D721Med (cell line): ENCODE measurements around the gene MRPL21.

ENCODE experiments used
- DNase-seq: peaks from one replicate; pipeline ENCODE4 v3.0.0; 2011; ENCODE audit warnings: low spot score; ENCODE audit not compliant: insufficient read length
- FAIRE-seq: peaks from 2 replicates; lab custom pipeline; 2011; peaks lifted over from hg19 to GRCh38; lab: Jason Lieb, UNC
- TF ChIP-seq, protein P1 (sequence below): IDR thresholded peaks from 2 replicates; pipeline ENCODE4 v1.5.1; 2012; ENCODE audit warnings: mild to moderate bottlenecking, control low read depth; ENCODE audit not compliant: insufficient read depth; ENCODE audit errors: missing control alignments

The MRPL21 gene

DNA sequence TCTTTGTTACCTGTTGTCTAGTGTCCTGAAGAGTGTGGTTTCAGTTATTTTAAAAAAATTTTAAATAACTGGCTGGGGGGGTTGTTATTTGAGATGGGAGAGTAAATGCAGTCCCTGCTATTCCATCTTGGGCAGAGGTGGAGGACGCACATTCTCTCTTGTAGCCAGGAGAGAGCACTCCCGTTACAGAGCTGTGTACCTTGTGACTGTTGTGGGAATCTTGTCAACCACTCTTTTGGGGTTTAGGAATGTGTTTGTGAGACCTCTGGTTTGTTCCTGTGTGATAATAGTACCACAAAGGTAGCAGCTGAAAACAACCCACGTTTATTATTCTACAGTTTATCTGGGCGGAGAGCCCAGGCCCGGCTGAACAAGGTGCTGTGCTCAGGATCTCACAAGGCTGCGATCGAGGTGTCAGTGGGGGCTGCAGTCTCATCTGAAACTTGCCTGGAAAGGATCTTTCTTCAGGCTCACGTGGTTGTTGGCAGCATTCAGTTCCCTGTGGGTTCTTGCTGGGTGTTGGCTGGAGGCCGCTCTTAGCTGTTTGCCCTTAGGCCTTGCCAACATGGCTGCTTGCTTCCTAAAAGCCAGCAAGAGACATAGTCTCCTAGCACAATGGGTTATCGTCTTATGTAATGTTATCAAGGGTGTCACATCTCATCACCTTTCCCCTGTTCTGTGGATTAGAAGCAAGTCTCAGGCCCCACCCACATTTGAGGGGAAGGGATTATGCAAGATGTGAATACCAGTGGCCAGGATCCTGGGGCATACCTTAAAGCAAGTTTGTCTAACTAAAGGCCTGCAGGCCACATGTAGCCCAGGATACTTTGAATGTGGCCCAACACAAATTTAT, 20.7 kb upstream of the MRPL21 start:
- FAIRE-seq (no peak), DNase-seq (no peak)
- TF ChIP-seq, protein P1, sequence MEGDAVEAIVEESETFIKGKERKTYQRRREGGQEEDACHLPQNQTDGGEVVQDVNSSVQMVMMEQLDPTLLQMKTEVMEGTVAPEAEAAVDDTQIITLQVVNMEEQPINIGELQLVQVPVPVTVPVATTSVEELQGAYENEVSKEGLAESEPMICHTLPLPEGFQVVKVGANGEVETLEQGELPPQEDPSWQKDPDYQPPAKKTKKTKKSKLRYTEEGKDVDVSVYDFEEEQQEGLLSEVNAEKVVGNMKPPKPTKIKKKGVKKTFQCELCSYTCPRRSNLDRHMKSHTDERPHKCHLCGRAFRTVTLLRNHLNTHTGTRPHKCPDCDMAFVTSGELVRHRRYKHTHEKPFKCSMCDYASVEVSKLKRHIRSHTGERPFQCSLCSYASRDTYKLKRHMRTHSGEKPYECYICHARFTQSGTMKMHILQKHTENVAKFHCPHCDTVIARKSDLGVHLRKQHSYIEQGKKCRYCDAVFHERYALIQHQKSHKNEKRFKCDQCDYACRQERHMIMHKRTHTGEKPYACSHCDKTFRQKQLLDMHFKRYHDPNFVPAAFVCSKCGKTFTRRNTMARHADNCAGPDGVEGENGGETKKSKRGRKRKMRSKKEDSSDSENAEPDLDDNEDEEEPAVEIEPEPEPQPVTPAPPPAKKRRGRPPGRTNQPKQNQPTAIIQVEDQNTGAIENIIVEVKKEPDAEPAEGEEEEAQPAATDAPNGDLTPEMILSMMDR = no peak

DNA sequence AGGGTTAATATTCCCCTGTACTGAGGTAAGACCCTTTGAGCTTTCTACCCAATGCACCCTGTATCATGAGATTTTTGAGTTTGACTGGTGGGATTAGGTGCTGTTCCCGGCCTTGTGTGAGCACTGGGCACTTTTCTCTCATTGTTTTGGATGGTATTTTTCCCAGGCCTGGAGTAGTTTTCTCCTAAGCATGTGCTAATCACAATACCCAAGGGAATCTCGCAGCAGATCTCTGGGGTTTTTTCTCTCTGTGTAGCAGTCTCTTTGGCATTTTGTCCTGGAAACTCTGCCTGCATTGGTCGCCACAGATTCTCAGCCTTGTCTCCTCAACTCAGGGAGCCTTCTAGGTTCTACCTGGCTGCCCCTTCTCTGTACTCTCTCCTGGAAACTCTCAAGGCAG, 20.0 kb upstream of the MRPL21 start:
- no peak for FAIRE-seq

DNA sequence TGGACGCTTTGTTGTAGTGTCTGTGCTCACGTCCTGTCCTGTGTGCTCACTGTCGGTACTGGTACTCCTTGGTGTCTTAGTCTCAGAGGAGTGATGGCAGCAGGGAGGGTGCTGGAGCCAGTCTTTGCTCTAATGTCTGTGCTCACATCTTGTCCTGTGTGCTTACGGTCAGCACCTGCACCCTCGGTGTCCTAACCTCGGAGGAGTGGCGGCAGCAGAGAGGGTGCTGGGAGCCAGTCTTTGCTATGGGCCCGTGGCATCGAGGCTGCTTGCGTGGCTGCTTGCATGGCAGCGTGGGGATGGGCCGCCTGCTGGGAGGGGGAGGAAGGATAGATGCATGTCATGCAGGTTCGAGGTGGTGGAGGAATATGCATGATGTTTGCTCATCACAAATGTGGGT, 12.8 kb upstream of the MRPL21 start:
- DNase-seq (no peak), FAIRE-seq (no peak)
- TF ChIP-seq, protein P1 = no peak

More for the DNA sequence above, 20.0 kb upstream of the MRPL21 start:
- no peak for DNase-seq
- TF ChIP-seq, protein P1 = no peak

DNA sequence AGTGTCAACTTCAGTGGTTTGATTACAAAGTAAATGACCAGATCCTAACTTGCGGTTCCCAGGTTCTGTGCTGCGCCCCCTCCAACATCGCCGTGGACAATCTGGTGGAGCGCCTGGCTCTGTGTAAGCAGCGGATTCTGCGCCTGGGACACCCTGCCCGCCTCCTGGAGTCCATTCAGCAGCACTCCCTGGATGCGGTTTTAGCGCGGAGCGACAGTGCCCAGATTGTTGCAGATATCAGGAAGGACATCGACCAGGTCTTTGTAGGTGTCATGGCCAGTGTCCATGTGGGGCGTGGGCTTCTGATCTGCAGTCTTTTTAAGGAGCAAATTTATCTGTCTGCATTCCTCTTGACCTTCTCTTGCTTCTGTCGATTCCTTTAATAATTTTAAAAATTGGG, 11.1 kb upstream of the MRPL21 start:
- no peak for FAIRE-seq
- TF ChIP-seq, protein P1 = no peak
- no peak for DNase-seq

DNA sequence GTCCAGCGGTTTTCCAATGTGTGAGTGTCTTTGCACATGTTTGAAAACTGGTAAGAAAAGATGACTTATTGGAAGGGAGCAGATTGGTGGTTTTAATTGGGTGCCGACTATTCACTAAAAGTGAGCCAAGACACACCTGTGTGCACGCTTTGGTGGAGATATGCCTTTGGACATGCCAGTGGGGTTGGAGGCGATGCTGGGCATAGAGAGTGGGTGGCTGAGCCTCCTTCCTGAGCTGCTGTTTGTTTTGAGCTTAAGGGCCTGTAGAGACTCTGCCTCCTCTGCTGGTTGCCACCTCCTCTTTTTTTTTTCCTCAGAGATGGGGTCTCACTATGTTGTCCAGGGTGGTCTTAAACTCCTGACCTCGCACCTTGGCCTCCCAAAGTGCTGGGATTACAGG, 9.6 kb upstream of the MRPL21 start:
- TF ChIP-seq, protein P1 = no peak

DNA sequence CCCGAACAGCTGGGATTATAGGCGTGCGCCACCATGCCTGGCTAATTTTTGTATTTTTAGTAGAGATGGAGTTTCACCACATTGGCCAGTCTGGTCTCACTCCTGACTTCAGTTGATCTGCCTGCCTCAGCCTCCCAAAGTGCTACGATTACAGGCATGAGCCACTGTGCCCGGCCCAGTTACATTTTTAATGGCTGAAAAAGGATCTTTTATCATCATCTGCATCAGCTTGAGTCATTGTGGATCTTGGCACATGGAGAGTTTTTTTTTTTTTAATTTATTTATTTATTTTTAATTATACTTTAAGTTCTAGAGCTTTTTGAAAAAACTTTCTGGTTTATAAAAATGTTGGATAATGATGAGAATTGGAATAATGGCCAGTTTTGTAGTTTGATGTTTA, 8.6 kb upstream of the MRPL21 start:
- DNase-seq (no peak), FAIRE-seq (no peak)
- TF ChIP-seq, protein P1 = no peak

More for the DNA sequence above, 9.6 kb upstream of the MRPL21 start:
- no peak for DNase-seq
- FAIRE-seq = no peak

DNA sequence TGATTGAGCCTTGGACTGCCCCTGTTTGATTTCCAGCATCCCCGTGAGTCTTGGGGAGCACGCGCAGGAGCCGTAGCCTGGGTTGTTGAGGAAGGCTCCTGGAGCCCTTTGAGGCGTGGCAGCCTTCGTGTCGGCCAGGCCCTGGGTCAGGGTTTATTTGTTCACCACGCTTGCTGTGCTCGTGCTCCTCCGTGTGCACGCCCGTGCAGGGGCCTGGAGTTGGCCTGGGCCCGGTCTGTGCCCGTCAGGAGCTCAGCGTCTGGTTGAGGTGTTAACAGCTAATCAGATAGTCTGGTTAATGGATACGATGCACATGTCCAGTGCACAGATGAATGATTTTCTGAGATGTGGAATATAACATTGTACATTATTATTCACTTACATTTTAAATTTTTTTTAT, 8.1 kb upstream of the MRPL21 start:
- no peak for FAIRE-seq
- DNase-seq = no peak
- TF ChIP-seq, protein P1 = no peak
